ENCODE results near the gene SYVN1.
"Not testable (repeated sequence)": the region's sequence is repeated elsewhere in the genome, so short reads cannot be mapped to it uniquely, and the experiment has no call there.

SYVN1 gene

DNA sequence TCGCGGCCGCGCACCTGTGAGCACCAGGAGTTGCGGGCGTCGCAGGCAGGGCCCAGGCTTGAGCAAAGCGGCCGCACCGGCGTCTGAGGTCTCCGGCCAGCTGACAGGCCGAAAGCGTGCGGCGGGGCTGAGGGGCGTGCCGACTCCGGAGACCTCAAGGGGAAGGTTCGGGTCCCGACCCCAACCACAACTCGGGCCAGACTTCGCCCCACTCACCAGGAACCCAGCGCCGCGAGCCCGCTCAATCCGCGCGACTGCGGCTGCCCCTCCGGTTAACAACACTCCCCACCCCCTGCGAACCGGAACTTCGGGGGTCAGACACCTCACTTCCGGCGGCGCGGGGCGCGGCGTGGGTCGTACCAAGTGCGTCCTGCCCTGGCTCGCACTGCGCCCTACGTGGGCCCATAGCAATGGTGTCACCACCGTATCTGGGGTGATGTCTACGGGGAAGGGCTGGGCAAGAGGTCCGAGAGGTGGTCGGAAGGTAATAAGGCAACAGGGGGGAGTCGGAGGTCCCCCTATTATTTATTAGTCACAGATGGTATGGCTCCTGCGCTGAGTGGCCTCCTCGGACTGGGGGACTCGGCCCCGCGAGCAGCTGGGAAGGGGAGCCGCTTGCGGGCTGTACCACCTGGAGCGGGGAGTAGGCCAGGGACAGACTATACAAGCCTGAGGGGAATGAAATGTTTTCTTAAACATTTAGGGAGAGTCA, at the start of gene SYVN1:
Gene SYVN1 (minus strand): TSS at position 280 of the 712 bp plus-strand sequence. CDS start 918 bp downstream, outside the sequence.
- peak; percentile 41 for DNase-seq

DNA sequence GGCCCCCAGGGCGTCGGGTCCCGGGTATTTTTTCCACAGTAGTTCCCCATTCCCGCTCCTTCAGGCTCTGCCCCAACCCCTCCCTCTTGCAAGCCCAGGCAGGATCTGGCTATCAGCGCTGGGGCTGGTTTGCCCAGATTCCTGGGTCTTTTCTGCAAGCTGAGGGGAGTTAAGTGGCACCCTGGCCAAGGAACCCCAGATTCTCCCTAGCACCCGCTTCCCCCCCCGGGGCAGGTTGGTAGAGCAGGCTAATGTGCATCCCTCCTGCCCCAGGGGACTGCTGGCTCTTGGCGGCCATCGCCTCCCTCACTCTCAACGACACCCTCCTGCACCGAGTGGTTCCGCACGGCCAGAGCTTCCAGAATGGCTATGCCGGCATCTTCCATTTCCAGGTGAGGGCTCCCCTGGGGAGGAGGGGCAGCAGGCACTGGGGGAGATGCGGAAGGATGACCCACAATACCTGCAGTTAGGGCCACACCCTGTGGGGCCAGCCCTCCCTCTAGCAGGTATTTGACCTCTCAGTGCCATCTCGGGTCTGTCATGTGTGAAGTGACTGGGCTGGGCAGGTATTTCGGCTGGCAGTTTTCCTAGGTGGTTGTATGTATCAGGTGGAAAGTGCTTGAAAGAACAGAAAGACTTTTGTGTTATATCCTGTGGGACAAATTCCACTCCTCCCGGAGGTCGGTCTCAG, 49.0 kb upstream of the SYVN1 start:
- DNase-seq = no peak

GRCh38 chr11:65182258-65183170, 48.2 kb upstream of the SYVN1 start:
- DNase-seq = no peak

DNA sequence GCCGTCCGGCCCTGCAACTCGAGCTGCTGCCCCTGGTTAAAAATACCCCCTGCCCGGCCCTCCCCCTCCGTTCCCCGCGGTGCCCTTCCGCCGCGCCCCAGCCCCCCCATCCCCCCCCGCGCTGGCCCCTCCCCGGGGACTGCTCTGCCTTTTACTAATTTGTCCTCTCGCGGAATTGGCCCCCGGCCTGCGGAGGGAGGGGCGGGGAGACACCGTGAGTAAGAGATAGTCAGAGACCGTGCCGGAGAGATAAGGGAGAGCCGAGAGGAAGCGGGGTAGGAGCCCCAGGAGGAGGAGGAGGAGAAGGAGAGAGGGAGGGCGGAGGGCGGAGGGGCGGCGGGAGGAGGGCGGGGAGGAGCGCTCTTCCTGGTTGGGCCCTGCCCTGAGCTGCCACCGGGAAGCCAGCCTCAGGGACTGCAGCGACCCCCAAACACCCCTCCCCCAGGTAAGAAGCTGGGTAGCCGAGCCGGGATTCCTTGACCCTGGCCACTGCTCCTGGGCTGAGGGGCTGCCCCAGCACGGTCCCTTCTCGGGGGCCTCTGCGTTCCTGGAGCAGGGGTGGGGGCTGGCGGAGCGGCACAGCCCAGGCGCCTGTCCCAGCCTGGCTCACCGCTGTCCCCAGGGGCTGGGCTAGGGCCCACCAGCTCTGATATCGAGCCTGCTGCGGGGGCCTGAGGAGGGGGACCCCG, 47.4 kb upstream of the SYVN1 start, which contains the start of gene CAPN1:
Gene CAPN1 (plus strand): TSS at position 360 of the 689 bp plus-strand sequence. CDS start 774 bp downstream, outside the sequence.
- DNase-seq = no peak

GRCh38 chr11:65180877-65181568, 46.7 kb upstream of the SYVN1 start:
- DNase-seq = no peak

DNA sequence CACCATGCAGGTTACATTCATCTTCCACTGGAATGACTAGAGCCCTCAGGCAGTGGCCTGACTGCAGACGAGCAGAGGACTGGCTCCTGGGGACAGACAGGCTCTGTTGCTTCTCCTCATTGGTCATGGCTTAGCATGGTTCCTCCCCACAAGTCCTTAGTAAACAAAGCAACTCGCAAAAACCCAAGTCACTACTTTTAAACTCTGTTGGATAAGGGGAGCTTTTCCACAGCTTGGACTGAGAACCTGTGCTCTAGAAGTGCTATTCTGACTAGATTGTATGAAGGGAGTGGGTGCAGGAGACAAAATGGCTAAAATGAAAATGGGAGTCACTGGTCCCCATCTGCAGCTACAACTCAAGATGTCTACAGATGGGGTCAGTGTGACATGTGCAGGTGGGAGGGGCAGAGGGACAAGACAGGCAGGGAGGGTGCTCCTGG, 40.3 kb upstream of the SYVN1 start:
- DNase-seq = not testable (repeated sequence)

DNA sequence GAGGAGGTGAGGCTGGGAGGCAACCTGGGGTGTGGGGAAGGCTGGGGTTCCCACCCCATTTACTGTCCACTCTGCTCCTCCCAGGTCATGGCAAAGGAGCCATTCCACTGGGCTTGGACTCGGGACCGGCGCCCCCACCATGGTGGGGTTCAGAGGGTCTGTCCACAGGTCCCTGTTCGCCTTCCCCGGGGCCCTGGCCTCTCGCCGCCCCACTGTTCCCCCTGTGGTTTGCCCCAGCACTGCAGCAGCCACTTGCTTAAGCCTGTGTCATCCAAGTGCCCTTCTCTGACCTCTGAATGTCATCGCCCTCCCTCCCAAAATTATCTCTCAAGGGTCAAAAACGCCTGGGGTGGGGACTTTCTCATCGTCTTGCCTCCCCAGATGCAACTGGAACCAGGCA, 38.3 kb upstream of the SYVN1 start:
- no peak for DNase-seq

- no peak for DNase-seq
These were observed 35.8 kb upstream of the SYVN1 start, which contains the start of gene SPDYC for GRCh38 chr11:65170058-65170534. SPDYC (plus strand) TSS chr11:65170233; CDS start chr11:65171358, 1,125 bp downstream.

GRCh38 chr11:65169164-65169641, 34.9 kb upstream of the SYVN1 start:
- no peak for DNase-seq

- DNase-seq = no peak
These were observed 33.3 kb upstream of the SYVN1 start for GRCh38 chr11:65167656-65168055.

DNA sequence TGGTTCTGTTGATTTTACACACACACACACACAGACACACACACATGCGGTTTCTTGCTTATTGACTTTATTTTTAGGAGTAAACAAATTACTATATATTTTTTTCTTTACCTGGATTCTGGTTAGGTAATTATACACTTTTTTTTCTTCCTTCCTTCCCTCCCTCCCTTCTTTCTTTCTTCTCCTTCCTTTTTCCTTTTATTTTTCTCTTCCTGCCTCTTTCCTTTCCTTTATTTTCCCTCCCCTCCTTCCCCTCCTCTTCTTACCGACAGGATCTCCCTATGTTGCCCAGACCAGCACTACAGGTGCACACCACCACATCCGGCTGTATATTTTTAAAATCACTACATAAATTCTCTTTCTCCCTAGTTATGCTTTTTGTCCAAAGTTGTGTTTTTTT, 32.6 kb upstream of the SYVN1 start:
- no peak for DNase-seq

DNA sequence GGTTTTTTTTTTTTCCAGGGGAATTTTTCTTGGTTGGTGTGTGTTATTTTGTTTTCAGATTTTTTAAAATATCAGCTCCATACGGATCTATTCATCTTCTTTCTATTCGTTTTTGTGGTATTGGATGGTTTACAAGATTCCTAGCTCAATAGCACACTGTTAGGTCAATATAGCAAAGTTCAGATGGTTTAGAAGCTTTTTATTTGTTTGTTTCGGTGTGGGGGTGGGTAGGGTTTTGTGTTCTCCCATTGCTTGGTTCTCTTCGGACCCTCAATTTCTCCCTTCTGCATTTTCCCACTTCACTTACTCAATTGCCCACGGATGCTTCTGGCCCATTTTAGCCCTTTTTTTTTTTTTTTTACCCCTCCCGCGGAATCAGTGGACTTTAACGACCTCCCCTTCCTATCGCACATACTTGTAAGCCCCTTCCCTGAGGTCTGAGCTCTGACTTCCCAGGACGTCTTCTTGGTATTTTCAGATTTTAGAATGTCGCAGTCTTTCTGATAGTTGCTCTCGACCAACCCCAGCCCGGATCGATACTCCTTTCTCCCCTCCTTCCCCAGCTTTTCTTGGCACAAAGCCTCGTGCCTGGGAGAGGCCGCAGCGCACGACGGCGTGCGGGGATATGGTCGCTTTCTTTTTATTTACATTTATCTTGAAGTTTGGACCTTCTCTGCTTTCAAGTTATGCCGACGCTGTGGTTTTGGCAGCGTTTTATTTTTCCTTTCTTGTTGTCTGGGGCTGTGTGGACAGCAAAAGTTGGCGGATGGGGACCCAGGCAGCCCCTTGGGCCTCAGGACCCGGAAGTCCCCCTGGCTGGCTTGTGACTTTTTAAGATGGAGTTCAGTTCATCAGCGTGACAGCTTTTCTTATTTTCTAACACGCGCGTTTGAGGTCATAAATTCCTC, 31.3 kb upstream of the SYVN1 start:
- no peak for DNase-seq

GRCh38 chr11:65163684-65164083, 29.4 kb upstream of the SYVN1 start:
- DNase-seq = no peak

DNA sequence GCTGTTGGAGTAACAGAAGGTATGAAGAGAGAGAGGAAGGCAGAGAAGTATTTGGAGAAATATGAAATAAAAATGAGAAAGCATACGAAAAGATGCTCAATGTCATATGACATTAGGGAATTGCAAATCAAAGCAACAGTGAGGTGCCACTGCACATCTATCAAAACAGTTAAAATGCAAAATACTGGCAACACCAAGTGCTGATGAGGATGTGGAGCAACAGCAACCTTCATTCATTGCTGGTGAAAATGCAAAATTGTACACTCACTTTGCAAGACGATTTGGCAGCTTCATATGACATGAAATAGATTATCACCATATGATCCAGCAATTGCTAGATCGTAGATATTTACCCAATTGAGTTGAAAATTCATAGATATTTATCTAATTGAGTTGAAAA, 26.3 kb upstream of the SYVN1 start:
- DNase-seq = no peak

- DNase-seq = no peak
These were observed 24.7 kb upstream of the SYVN1 start for GRCh38 chr11:65159012-65159411.

- no peak for DNase-seq
These were observed 23.0 kb upstream of the SYVN1 start for GRCh38 chr11:65157336-65157735.

DNA sequence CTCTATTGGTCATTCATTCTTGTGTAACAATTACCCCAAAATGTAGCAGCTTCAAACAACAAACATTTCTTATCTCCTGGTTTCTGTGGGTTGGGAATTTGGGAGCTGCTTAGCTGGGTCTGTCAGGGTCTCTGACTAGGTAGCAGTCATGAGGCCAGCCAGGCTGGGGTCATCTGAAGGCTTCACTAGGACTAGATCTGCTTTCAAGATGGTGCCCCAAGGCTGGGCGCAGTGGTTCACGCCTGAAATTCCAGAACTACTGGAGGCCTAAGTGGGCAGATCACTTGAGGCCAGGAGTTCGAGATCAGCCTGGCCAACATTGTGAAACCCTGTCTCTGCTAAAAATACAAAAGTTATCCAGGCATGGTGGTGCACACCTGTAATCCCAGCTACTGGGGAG, 22.6 kb upstream of the SYVN1 start:
- DNase-seq = no peak

GRCh38 chr11:65156256-65156655, 21.9 kb upstream of the SYVN1 start:
- DNase-seq = no peak

GRCh38 chr11:65152122-65152521, 17.8 kb upstream of the SYVN1 start:
- no peak for DNase-seq

- no peak for DNase-seq
These were observed 17.1 kb upstream of the SYVN1 start for GRCh38 chr11:65151331-65151899.
